ENCODE results near the gene SEC62.
"Not testable (repeated sequence)": the region's sequence is repeated elsewhere in the genome, so short reads cannot be mapped to it uniquely, and the experiment has no call there.

SEC62 gene

GRCh38 chr3:169968224-169968885 is 1.7 kb downstream of the SEC62 start:
- no peak for DNase-seq

- no peak for DNase-seq
Observed at GRCh38 chr3:169969174-169970095, 2.8 kb downstream of the SEC62 start.

DNA sequence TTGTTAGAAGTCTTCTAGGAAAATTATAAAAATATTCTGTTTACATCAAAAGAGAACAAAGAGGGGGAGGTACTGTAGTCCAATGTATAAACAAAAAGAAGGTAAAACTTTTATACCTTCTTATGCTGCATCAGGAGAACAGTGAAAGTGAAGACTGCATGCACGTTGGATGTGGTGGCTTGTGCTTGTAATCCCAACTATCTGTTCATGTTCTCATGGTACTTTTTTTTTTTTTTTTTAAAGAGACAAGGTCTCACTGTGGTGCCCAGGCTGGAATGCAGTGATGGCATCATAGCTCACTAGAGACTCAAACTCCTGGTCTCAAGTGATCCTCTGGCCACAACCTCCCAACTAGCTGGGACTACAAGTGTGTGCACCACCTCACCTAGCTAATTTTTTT is 4.2 kb downstream of the SEC62 start:
- DNase-seq, result no peak

GRCh38 chr3:169971522-169971921 is 4.9 kb downstream of the SEC62 start:
- no peak for DNase-seq

- DNase-seq, result no peak
Observed at GRCh38 chr3:169980055-169980454, 13.4 kb downstream of the SEC62 start.

DNA sequence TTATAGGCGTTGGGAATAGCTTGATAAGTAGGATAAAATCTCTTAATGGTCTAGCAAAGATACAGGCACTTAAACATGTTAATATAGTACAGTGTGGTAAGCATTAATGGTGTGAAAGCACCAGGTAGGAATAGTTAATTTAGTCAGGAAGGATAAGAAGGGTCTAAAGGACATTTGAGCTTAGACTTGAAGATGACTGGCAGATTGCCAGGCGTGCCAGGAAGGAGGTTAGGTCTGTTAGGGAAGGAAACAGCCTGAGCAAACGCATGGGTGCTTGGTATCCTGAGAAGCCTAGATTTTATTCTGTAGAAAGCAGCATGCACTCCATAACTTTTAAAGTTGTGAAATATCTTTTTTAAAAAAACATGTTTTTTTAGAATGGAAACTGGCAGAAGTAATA is 17.7 kb downstream of the SEC62 start:
- DNase-seq, result no peak

- DNase-seq, result no peak
Observed at GRCh38 chr3:169990431-169990830, 23.8 kb downstream of the SEC62 start.

DNA sequence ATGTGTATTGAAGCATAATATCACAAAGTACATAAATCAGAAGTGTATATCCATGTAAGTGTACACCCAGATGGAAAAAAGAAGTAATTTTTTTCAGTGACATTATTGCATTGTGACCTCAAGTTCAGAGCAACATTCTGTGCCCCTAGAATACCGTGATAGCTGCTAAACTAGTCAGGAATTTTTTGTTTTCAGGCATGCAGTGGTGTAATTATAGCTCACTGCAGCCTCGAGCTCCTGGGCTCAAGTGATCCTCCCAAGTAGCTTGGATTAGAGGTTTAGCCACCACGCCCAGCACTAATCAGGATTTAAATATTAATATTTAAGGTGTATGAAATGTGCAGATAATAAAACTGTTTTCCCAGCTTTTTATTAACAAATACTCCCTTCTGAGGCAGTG is 25.5 kb downstream of the SEC62 start:
- DNase-seq, result no peak

GRCh38 chr3:169992781-169993180 is 26.2 kb downstream of the SEC62 start:
- DNase-seq, result no peak

GRCh38 chr3:169993761-169994160 is 27.2 kb downstream of the SEC62 start:
- DNase-seq, result no peak

- no peak for DNase-seq
Observed at GRCh38 chr3:169996063-169996462, 29.5 kb downstream of the SEC62 start.

DNA sequence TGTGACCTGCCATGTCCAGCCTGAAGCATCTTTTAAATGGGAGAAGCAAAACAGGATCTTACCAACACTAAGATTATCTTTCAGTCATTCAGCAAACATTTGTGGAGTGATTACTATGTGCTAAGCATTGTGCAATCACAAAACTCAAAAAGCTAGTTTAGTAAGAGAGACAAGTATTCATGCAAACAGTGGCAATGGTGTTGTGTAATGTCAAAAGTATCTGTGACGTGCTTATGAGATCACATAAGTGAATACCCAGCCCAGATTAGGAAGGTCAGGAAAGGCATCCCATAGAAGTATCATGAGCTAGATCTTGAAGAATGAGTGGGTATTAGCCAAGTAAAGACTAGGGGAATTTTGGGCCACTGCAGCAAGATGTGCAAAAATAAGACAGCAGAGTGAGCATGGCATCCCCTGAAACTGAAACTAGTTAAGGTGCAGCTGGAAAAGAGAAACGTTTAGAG is 32.1 kb downstream of the SEC62 start:
- no peak for DNase-seq

DNA sequence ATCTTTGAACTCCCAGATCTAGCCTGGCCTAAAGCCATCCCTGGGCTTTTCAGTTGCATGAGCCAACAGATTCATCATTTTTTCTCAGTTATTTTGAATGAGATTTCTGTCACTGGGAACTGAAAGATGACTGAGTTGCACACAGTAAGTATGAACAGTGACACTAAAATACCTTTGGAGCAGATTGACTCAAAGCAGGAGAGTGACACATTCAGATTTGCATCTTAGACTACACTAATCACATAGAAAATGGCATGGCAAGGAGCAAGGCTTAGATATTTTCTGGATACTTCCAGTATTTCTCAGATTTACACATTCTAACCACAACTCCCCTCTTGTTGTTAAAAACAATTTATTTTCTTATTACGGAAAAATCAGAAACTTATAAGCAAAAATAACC is 32.8 kb downstream of the SEC62 start:
- no peak for DNase-seq

GRCh38 chr3:170000051-170000450 is 33.4 kb downstream of the SEC62 start:
- DNase-seq, result no peak

DNA sequence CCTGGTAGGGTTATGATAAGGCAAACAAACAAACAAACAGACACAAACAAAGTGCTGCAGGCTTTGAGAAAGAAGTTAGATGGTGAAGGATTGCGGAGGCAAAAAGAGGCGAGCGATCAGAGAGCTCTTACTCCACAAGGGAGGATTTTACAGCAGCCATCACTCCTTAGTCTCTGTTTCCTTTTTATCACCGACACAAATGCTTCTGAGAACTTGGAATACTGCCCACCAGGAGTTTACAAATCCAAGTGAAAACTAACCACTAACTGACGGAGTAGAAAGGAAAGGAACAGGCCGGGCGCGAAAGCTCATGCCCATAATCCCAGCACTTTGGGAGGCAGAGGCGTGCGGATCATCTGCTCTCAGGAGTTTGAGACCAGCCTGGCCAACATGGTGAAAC is 35.6 kb downstream of the SEC62 start:
- no peak for DNase-seq

GRCh38 chr3:170002879-170003278 is 36.3 kb downstream of the SEC62 start:
- DNase-seq, result no peak

DNA sequence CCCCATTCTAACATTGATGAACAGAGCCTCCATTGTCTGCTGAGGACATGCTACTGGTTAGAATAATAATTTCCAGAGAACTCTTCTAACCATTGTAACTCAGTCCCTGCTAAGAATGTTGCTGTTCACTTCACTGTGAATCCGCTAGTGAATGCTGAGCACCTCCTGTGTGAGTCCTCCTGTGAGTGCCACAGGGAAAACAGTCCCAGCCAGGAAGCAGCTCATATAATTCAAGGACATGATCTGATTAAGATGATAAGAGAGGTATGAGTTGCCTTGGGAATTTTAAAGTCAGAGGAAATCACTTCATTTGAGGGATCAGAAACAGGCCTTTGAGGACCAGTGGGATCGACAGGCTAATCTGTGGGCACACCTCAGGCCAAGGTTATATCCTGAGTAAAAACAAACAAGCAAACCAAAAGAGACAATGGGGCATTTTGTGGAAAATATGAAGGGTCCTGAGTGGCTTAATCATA is 37.3 kb downstream of the SEC62 start:
- no peak for DNase-seq

DNA sequence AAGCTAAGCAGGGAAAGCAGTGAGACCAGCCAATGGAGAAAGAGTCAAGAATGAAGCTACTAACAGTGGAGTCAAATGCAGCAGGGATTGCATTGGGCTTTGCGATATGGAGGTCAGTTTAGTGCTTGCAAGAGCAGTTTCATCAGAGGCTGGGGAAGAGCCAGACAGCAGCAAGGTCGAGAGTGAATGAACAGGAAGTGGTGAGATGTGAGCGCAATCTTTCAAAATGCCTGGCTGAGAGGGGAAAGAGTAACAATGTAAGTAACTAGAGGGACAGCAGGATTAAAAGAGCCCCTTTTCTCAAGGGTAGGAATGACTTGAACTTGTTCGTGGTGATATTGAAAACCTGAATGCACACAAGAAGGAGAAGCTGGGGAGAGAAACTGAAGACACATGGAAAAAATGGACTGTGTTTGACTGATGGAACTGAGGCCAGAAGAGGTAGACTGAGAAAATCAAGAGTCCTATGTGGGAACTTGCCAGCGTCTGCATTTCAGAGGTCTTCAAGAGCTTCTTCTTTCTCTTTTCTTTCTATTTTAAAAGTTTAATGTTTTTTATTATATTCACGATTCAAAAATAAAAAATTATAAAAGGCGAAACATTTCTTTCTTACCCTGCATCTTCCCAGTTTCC is 40.5 kb downstream of the SEC62 start:
- peak; percentile 32 for DNase-seq

DNA sequence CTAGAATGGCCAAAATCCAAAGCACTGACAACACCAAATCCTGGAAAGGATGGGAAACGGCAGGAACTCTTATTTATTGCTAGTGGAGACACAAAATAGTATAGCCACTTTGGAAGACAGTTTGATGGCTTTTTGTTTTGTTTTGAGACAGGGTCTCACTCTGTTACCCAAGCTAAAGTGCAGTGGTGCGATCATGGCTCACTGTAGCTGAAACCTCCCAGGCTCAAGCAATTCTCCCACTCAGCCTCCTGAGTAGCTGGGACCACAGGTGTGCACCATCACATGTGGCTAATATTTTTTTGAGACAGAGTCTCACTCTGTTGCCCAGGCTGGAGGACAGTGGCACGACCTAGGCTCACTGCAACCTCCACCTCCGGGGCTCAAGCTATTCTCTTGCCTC is 43.9 kb downstream of the SEC62 start:
- no peak for DNase-seq

DNA sequence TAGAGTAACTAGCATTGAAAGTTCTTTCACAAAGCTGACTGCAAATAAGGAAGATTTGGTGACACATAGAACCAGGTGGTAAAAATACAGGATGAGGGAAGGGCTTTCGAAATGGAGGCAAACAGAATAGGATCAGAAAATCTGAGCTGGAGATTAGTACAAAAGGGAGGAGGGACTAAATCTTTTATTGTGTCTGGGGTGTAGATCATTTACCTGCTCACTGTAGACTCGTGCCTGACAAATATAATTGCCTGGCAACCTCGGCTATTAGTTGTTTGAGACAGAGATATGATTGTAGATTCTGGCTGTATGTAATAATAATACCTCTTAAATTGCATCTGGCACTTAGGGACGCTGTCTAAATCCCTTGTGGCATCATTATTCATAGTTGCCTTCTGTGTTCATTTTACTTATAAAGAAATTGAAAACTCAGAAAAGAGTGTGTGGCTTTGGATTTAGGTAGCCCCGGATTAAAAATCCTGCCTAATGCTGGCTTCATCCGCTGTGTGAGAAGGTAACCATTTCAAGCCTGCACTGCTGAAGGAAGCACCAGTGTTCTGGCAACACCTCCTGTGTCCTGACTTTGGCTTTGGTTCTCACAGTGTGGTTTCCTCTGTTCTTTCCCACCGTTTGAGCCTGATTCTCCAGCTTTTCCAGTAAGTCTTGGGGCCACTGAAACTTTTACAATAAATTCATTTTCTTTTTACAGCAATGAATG is 46.2 kb downstream of the SEC62 start:
- no peak for DNase-seq

DNA sequence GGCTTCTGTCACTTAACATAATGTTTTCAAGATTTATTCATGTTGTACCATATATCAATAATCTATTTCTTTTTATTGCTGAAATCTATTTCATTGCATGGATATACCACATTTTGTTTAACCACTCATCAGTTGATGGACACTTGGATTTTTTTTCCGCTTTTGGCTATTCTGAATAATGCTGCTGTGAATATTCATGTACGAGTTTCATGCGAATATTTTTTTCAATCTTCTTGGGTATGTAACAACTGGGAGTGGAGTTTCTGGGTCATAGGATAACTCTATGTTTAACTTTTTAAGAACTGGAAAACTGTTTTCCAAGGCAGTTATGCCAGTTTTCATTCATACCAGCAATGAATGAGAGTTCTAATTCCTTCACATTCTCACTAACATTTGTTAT is 49.5 kb downstream of the SEC62 start:
- DNase-seq, result no peak

DNA sequence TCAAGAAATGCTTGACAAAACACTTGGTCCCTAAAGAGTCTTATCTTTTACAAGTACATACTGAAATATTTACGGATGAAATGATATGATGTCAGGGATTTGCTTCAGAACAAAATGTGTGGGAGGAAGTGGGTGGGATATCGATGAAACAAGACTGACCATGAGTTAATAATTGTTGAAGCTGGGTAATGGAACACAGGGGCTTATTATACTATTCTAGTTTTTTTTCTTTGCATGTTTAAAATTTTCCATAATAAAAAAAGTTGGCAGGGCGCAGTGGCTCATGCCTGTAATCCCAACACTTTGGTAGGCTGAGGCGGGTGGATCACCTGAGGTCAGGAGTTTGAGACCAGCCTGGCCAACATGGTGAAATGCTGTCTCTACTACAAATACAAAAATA is 52.7 kb downstream of the SEC62 start:
- not testable (repeated sequence) for DNase-seq

- no peak for DNase-seq
Observed at GRCh38 chr3:170021083-170021482, 54.5 kb downstream of the SEC62 start.
